SK-N-SH (cell line): Measurements from ENCODE around the gene IRF2. TPM values are rescaled to one million over a fixed set of nuclear protein-coding genes. Genes with fewer than 3 reads are reported as not detected.

ENCODE experiments used
- CTCF ChIA-PET: fragments of 300-600, 350-600 bp; formaldehyde crosslinking; extraction: SDS; loops from one replicate; lab custom pipeline; 2021; lab: Yijun Ruan, JAX
- POLR2A ChIA-PET: fragments of 350-600 bp; sonication (Branson Sonifier 250); formaldehyde crosslinking; extraction: SDS; loops from one replicate; lab custom pipeline; 2020; ENCODE audit warnings: antibody characterized with exemption, inconsistent platforms; lab: Yijun Ruan, JAX
- DNase-seq: peaks from one replicate; pipeline ENCODE4 v3.0.0; 2012
- H2AFZ ChIP-seq: fragments of 200-600 bp; sonication (generic); 2 replicates; pipeline ENCODE4 v1.8.1; 2016; ENCODE audit warnings: antibody characterized with exemption, mild to moderate bottlenecking, low read depth
- H3F3A ChIP-seq: fragments of 200-600 bp; sonication (generic); replicated peaks from 2 replicates; pipeline ENCODE3; 2016; ENCODE audit warnings: antibody characterized with exemption, mild to moderate bottlenecking; ENCODE audit not compliant: insufficient read depth
- H3K27ac ChIP-seq, 2 experiments: fragments of 200-500 bp in 1 of 2; fragments of 200-600 bp in 1 of 2; sonication (Bioruptor generic) in 1 of 2; sonication (generic), shearing (Covaris generic) in 1 of 2; 2 replicates each; pipeline versions ENCODE4 v1.5.1 to v1.6.1; 2014 to 2016; ENCODE audit warnings: low read depth in 2 of 2, inconsistent platforms in 1 of 2, low read length in 1 of 2, mild to moderate bottlenecking in 1 of 2, mixed read lengths in 1 of 2
- H3K27me3 ChIP-seq: fragments of 200-600 bp; sonication (generic), shearing (Covaris generic); 2 replicates; pipeline ENCODE4 v1.6.1; 2016; ENCODE audit warnings: mixed run types; ENCODE audit not compliant: insufficient read depth
- H3K36me3 ChIP-seq, 2 experiments: fragments of 200-500 bp in 1 of 2; fragments of 200-600 bp in 1 of 2; sonication (Bioruptor generic) in 1 of 2; sonication (generic) in 1 of 2; replicated peaks in 1 of 2; 2 replicates each; pipeline versions ENCODE3 to v1.5.1; 2014 to 2016; ENCODE audit warnings: low read length in 1 of 2, mild to moderate bottlenecking in 1 of 2; ENCODE audit not compliant: insufficient read depth in 2 of 2, control insufficient read depth in 1 of 2
- H3K4me1 ChIP-seq, 2 experiments: fragments of 200-500 bp in 1 of 2; fragments of 200-600 bp in 1 of 2; sonication (Bioruptor generic) in 1 of 2; sonication (generic), shearing (Covaris generic) in 1 of 2; 2 replicates each; pipeline versions ENCODE4 v1.5.1 to v1.6.1; 2014 to 2016; ENCODE audit warnings: low read depth in 1 of 2, low read length in 1 of 2, mixed run types in 1 of 2; ENCODE audit not compliant: insufficient read depth in 2 of 2, control insufficient read depth in 1 of 2
- H3K4me2 ChIP-seq: fragments of 200-600 bp; sonication (generic), shearing (Covaris generic); 2 replicates; pipeline ENCODE4 v1.6.1; 2017; ENCODE audit warnings: mixed run types
- H3K4me3 ChIP-seq, 2 experiments: fragments of 200-500 bp in 1 of 2; fragments of 200-600 bp in 1 of 2; sonication (Bioruptor generic) in 1 of 2; sonication (generic), shearing (Covaris generic) in 1 of 2; 2 replicates each; pipeline versions ENCODE4 v1.5.1 to v1.8.1; 2014 to 2016; ENCODE audit warnings: low read depth in 2 of 2, inconsistent platforms in 1 of 2, low read length in 1 of 2, mild to moderate bottlenecking in 1 of 2, mixed read lengths in 1 of 2, moderate library complexity in 1 of 2
- H3K79me2 ChIP-seq: fragments of 200-600 bp; sonication (generic); 2 replicates; pipeline ENCODE4 v1.8.1; 2017; ENCODE audit warnings: mild to moderate bottlenecking; ENCODE audit not compliant: insufficient read depth
- H3K9ac ChIP-seq: fragments of 200-600 bp; sonication (generic); 2 replicates; pipeline ENCODE4 v1.6.1; 2017; ENCODE audit warnings: mixed run types
- H3K9me2 ChIP-seq: fragments of 200-600 bp; sonication (generic); 2 replicates; pipeline ENCODE4 v1.6.1; 2017; ENCODE audit warnings: mixed run types
- H3K9me3 ChIP-seq: fragments of 200-600 bp; sonication (generic); 2 replicates; pipeline ENCODE4 v1.6.1; 2017; ENCODE audit warnings: mixed run types, mild to moderate bottlenecking, moderate library complexity
- H4K20me1 ChIP-seq: fragments of 200-600 bp; sonication (generic); 2 replicates; pipeline ENCODE4 v1.6.1; 2017; ENCODE audit warnings: mild to moderate bottlenecking, mixed run types; ENCODE audit not compliant: insufficient read depth
- CHD2 ChIP-seq: fragments of 150-350 bp; IDR thresholded peaks from 2 replicates; pipeline ENCODE4 v1.6.1; 2018; ENCODE audit warnings: low read length; ENCODE audit not compliant: partially characterized antibody
- ELF1 ChIP-seq: IDR thresholded peaks from 2 replicates; pipeline ENCODE4 v1.4.0; 2012
- EP300 ChIP-seq, 2 experiments: IDR thresholded peaks; 2 replicates each; pipeline versions ENCODE4 v1.4.0 to v1.6.1; 2012; ENCODE audit warnings: borderline replicate concordance in 1 of 2, low read depth in 1 of 2, low read length in 1 of 2
- FOSL2 ChIP-seq: IDR thresholded peaks from 2 replicates; pipeline ENCODE4 v1.4.0; 2012; ENCODE audit warnings: low read depth, mild to moderate bottlenecking, moderate library complexity, borderline replicate concordance
- GABPA ChIP-seq: IDR thresholded peaks from 2 replicates; pipeline ENCODE4 v1.4.0; 2012; ENCODE audit warnings: low read depth, mild to moderate bottlenecking
- GATA2 ChIP-seq: sonication (generic); formaldehyde crosslinking; IDR thresholded peaks from 2 replicates; pipeline ENCODE4 v1.5.0; 2020; ENCODE audit warnings: mild to moderate bottlenecking, missing genetic modification reagents
- MXI1 ChIP-seq: IDR thresholded peaks from 2 replicates; pipeline ENCODE4 v1.6.1; 2012; ENCODE audit warnings: mild to moderate bottlenecking, low read depth, low read length, improper control_type of control experiment
- NFIC ChIP-seq: IDR thresholded peaks from 2 replicates; pipeline ENCODE4 v1.4.0; 2012; ENCODE audit warnings: borderline replicate concordance
- NRF1 ChIP-seq: IDR thresholded peaks from 2 replicates; pipeline ENCODE4 v1.6.1; 2012; ENCODE audit warnings: low read depth, mild to moderate bottlenecking, low read length
- POLR2AphosphoS5 ChIP-seq: IDR thresholded peaks from 2 replicates; pipeline ENCODE4 v1.6.1; 2012; ENCODE audit warnings: low read depth, low read length
- RAD21 ChIP-seq: IDR thresholded peaks from 2 replicates; pipeline ENCODE4 v1.6.1; 2012; ENCODE audit warnings: mild to moderate bottlenecking, low read length
- RCOR1 ChIP-seq: fragments of 150-350 bp; IDR thresholded peaks from 2 replicates; pipeline ENCODE4 v1.6.1; 2017; ENCODE audit warnings: antibody characterized with exemption, low read length
- RXRA ChIP-seq: IDR thresholded peaks from 2 replicates; pipeline ENCODE4 v1.4.0; 2012; ENCODE audit warnings: low read depth, mild to moderate bottlenecking, borderline replicate concordance
- SIN3A ChIP-seq: IDR thresholded peaks from 2 replicates; pipeline ENCODE4 v1.6.1; 2012; ENCODE audit warnings: low read depth, mild to moderate bottlenecking, low read length, moderate library complexity, borderline replicate concordance
- TEAD4 ChIP-seq: IDR thresholded peaks from 2 replicates; pipeline ENCODE4 v1.4.0; 2012; ENCODE audit warnings: mild to moderate bottlenecking, borderline replicate concordance; ENCODE audit not compliant: insufficient read depth
- YY1 ChIP-seq: IDR thresholded peaks from 2 replicates; pipeline ENCODE4 v1.4.0; 2012; ENCODE audit warnings: low read depth, mild to moderate bottlenecking
- WGBS: methylation state at CpG from one replicate; pipeline ENCODE4 v1.1.6; 2017; ENCODE audit warnings: low lambda C conversion rate; 5-methylcytosine and 5-hydroxymethylcytosine counted together
- polyA plus RNA-seq, 3 experiments: library from polyadenylated mRNA; depleted of rRNA; stranded (reverse); fragments of >200 nt; gene quantifications; 2 replicates each; pipeline ENCODE4 v1.2.3, GENCODE V29; 2012
- TF ChIP-seq, protein P1 (sequence below): IDR thresholded peaks from 2 replicates; pipeline ENCODE4 v1.6.1; 2012; ENCODE audit warnings: mild to moderate bottlenecking, low read depth, low read length, moderate library complexity
- TF ChIP-seq, protein P2 (sequence below): fragments of 150-350 bp; IDR thresholded peaks from 2 replicates; pipeline ENCODE4 v1.6.1; 2016; ENCODE audit warnings: mild to moderate bottlenecking, low read depth, low read length
- TF ChIP-seq, protein P3 (sequence below): IDR thresholded peaks from 2 replicates; pipeline ENCODE4 v1.4.0; 2012; ENCODE audit warnings: low read depth, borderline replicate concordance
- TF ChIP-seq, protein P4 (sequence below): fragments of 150-350 bp; IDR thresholded peaks from 2 replicates; pipeline ENCODE4 v1.6.1; 2017; ENCODE audit warnings: antibody characterized with exemption, low read length, low read depth, borderline replicate concordance

IRF2 gene
- polyA plus RNA-seq, 1 of the 3 experiments (the other 2 are of a cell fraction) = 23.3 TPM

DNA sequence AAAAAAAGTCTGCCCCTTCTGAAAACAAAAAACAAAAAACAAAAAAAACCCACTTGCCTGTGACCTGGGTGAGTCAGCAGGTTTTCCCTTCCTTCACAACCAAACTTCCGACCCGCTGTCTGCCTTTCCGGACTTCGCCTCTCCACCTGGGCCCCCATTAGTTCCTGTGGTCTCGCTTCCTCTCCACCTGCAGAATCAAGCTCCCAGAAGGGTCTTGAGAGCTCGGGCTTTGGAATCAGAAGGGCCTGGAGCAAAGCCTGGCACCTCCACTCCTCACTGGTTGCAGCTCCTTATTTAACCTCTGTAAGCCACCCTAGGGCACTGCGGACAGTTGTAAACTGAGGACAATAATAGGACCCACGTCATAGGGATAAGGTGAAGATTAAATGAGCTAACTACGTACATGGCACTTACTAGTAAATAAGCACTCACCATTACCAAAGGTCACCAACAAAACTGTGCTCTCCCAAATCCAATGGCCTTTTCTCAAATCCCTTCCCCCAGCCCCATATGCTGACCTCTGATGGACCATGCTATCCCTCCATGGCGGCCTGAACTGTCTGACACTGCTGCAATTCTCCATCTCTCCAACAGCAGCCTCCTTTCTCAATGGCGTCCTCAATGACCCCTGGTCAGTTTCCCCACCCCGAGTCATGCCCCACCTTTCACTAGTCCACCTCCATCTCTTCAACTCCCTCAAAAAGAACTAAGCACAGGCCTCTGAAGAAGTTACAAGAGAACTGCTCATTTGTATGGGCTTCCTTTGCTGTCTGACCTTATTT lies 64.2 kb downstream of the IRF2 start:
- POLR2A ChIA-PET = no interaction called here
- Histone ChIP-seq H3K4me2 (no peak overlapping the region), H3K36me3 (peaks cover 28% of the 10 kb centered on the region in 2 experiments), H3F3A (peaks cover 23% of the 10 kb centered on the region), H3K9me3 (no peaks in the 10 kb centered on the region), H3K9ac (no peak overlapping the region), H3K4me1 (peaks cover 13 to 19% of the 10 kb centered on the region in 2 experiments; a peak in 3 of 4 replicates), H3K4me3 (no peak overlapping the region), H3K27me3 (no peaks in the 10 kb centered on the region), H2AFZ (no peak overlapping the region), H3K79me2 (no peaks in the 10 kb centered on the region), H4K20me1 (no peaks in the 10 kb centered on the region), H3K27ac (no peak overlapping the region), H3K9me2 (no peaks in the 10 kb centered on the region)
- 99% methylated on average over 12 of the region's 12 CpGs for WGBS
- no peak for DNase-seq
- TF ChIP-seq GABPA (no peak), GATA2 (CRISPR knock-in tag) (no peak), TEAD4 (no peak), CHD2 (no peak), RCOR1 (no peak), RXRA (no peak), EP300 (IDR thresholded peaks at IDR 0.05; ENCODE audit: borderline replicate concordance in 1 of 2, low read depth in 1 of 2, low read length in 1 of 2) (no peak), ELF1 (no peak), POLR2AphosphoS5 (no peak), NFIC (no peak), NRF1 (no peak), MXI1 (no peak), SIN3A (no peak)
- TF ChIP-seq, protein P1, sequence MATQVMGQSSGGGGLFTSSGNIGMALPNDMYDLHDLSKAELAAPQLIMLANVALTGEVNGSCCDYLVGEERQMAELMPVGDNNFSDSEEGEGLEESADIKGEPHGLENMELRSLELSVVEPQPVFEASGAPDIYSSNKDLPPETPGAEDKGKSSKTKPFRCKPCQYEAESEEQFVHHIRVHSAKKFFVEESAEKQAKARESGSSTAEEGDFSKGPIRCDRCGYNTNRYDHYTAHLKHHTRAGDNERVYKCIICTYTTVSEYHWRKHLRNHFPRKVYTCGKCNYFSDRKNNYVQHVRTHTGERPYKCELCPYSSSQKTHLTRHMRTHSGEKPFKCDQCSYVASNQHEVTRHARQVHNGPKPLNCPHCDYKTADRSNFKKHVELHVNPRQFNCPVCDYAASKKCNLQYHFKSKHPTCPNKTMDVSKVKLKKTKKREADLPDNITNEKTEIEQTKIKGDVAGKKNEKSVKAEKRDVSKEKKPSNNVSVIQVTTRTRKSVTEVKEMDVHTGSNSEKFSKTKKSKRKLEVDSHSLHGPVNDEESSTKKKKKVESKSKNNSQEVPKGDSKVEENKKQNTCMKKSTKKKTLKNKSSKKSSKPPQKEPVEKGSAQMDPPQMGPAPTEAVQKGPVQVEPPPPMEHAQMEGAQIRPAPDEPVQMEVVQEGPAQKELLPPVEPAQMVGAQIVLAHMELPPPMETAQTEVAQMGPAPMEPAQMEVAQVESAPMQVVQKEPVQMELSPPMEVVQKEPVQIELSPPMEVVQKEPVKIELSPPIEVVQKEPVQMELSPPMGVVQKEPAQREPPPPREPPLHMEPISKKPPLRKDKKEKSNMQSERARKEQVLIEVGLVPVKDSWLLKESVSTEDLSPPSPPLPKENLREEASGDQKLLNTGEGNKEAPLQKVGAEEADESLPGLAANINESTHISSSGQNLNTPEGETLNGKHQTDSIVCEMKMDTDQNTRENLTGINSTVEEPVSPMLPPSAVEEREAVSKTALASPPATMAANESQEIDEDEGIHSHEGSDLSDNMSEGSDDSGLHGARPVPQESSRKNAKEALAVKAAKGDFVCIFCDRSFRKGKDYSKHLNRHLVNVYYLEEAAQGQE = no peak
- CTCF ChIA-PET = interaction anchor here (1.3 to 1.8 kb wide), 2 partner anchors 16 to 146 kb away, joined by 3 to 5 read pairs; no protein-coding TSS in a partner anchor

DNA sequence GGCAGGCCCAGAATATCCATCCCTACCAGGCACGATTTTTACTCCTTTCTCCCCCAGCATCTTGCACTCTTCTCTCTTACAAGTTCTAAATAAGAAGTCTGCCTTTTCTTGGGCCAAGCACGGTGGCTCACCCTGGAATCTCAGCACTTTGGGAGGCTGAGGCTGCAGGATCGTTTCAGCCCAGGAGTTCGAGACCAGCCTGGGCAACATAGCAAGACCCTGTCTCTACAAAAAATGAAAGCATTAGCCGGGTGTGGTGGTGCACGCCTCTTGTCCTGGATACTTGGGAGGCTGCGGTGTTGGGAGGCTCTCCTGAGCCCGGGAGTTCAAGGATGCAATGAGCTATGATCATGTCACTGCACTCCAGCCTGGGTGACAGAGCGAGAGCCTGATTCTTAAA lies 64.8 kb downstream of the IRF2 start:
- Histone ChIP-seq H3K4me2 (no peak overlapping the region), H3K36me3 (peaks cover 23 to 29% of the 10 kb centered on the region in 2 experiments), H3K27ac (peak overlapping the region in 1 of 2 experiments; percentile 89; a peak in 1 of 4 replicates), H3K79me2 (no peaks in the 10 kb centered on the region), H3K9me2 (no peaks in the 10 kb centered on the region), H3K4me1 (peaks cover 15 to 19% of the 10 kb centered on the region in 2 experiments; a peak in 3 of 4 replicates), H3K9ac (no peak overlapping the region), H3K27me3 (no peaks in the 10 kb centered on the region), H4K20me1 (no peaks in the 10 kb centered on the region), H2AFZ (no peak overlapping the region), H3K9me3 (no peaks in the 10 kb centered on the region), H3F3A (peaks cover 23% of the 10 kb centered on the region), H3K4me3 (no peak overlapping the region)
- DNase-seq = no peak
- ChIA-PET POLR2A (no interaction called here), CTCF (interaction anchor here (1.3 to 1.8 kb wide), 2 partner anchors 15 to 145 kb away, joined by 3 to 5 read pairs; no protein-coding TSS in a partner anchor)
- WGBS = 97% methylated on average over 9 of the region's 9 CpGs
- TF ChIP-seq YY1 = no peak
- TF ChIP-seq, protein P2, sequence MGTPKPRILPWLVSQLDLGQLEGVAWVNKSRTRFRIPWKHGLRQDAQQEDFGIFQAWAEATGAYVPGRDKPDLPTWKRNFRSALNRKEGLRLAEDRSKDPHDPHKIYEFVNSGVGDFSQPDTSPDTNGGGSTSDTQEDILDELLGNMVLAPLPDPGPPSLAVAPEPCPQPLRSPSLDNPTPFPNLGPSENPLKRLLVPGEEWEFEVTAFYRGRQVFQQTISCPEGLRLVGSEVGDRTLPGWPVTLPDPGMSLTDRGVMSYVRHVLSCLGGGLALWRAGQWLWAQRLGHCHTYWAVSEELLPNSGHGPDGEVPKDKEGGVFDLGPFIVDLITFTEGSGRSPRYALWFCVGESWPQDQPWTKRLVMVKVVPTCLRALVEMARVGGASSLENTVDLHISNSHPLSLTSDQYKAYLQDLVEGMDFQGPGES = no peak
- TF ChIP-seq RCOR1 = no peak
- TF ChIP-seq RAD21 = no peak
- TF ChIP-seq, protein P3, sequence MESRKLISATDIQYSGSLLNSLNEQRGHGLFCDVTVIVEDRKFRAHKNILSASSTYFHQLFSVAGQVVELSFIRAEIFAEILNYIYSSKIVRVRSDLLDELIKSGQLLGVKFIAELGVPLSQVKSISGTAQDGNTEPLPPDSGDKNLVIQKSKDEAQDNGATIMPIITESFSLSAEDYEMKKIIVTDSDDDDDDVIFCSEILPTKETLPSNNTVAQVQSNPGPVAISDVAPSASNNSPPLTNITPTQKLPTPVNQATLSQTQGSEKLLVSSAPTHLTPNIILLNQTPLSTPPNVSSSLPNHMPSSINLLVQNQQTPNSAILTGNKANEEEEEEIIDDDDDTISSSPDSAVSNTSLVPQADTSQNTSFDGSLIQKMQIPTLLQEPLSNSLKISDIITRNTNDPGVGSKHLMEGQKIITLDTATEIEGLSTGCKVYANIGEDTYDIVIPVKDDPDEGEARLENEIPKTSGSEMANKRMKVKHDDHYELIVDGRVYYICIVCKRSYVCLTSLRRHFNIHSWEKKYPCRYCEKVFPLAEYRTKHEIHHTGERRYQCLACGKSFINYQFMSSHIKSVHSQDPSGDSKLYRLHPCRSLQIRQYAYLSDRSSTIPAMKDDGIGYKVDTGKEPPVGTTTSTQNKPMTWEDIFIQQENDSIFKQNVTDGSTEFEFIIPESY = no peak
- TF ChIP-seq, protein P4, sequence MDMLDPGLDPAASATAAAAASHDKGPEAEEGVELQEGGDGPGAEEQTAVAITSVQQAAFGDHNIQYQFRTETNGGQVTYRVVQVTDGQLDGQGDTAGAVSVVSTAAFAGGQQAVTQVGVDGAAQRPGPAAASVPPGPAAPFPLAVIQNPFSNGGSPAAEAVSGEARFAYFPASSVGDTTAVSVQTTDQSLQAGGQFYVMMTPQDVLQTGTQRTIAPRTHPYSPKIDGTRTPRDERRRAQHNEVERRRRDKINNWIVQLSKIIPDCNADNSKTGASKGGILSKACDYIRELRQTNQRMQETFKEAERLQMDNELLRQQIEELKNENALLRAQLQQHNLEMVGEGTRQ = no peak
- no peak for TF ChIP-seq FOSL2
- no peak for TF ChIP-seq ELF1
